GM18498 (cell line): Measurements from ENCODE around the gene KLHL35.

Experiments
- ATAC-seq: cut with Tn5 transposase; IDR thresholded peaks from one replicate; pipeline ENCODE4 v1.9.1; 2021; ENCODE audit warnings: mild to moderate bottlenecking, moderate library complexity; ENCODE audit not compliant: unreplicated experiment

KLHL35 gene

GRCh38 chr11:75470476-75471080 lies 37.6 kb upstream of the KLHL35 start:
- ATAC-seq: no peak

DNA sequence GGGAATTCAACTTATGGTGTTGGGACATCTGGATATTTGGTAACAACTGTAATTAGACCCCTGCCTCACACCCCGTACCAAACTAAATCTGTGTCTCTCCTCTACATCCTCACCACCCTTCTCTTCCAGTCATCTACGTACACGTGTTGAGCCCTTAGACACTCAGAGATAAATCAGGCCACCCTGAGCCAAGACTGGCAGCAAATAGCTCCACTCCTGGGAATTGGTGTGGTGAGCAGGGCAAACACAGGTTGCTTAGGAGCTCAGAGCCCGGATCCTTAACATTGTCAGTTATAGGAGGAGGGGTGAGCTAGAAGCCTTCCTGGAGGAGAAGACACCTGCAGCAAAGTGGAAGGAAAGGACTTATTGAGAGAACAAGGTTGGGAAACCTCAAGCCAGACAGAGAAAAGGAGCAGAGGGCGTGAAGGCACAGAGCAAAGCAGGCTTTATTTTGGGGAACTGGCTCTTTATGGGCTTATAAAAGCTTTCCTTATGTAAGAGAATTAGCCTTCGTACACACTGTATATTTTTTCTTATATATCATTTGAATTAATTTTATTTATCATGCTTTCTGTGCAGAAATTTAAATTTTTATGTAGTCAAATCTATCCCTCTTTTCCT lies 36.9 kb upstream of the KLHL35 start:
- no peak for ATAC-seq

- ATAC-seq: no peak
Observed at GRCh38 chr11:75468534-75469340, 35.7 kb upstream of the KLHL35 start.

DNA sequence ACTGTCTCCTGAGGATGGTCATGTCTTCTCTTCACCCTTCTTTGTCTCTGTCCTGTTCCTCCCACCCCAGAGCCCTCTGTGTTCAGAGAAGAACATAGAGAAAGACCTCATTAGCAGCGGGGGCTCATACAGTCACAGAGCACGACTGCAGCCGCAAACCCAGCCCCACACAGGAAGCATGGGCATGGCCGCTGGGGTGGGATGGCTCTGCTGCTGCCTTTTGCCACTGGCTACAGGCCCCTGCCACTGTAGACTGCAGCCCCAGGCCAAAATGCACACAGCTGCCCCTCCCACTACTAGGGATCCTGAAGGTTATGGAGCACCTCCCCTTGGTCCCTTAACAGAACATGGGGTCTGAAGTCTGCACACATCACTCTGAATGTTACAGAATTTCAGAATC lies 34.9 kb upstream of the KLHL35 start:
- ATAC-seq: no peak

DNA sequence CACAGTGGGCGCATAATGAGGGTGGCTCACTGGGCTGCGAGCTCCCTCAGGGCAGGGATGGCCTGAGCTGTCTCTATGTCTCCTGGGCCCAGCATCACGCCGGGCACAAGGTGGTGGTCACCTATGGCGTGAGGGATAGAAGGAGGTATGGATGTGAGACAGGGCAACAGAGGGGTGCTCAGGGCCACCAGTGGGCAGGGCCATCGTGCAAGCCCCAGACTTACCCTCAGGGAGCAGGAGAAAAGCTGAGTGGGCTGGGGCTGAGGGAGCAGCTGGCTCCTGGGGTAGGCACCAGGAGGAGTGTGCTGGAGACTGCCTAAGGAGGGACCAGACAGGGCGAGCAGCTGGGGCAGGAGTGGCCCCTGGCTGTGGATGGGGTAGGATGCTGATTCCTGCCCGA lies 34.3 kb upstream of the KLHL35 start:
- no peak for ATAC-seq

DNA sequence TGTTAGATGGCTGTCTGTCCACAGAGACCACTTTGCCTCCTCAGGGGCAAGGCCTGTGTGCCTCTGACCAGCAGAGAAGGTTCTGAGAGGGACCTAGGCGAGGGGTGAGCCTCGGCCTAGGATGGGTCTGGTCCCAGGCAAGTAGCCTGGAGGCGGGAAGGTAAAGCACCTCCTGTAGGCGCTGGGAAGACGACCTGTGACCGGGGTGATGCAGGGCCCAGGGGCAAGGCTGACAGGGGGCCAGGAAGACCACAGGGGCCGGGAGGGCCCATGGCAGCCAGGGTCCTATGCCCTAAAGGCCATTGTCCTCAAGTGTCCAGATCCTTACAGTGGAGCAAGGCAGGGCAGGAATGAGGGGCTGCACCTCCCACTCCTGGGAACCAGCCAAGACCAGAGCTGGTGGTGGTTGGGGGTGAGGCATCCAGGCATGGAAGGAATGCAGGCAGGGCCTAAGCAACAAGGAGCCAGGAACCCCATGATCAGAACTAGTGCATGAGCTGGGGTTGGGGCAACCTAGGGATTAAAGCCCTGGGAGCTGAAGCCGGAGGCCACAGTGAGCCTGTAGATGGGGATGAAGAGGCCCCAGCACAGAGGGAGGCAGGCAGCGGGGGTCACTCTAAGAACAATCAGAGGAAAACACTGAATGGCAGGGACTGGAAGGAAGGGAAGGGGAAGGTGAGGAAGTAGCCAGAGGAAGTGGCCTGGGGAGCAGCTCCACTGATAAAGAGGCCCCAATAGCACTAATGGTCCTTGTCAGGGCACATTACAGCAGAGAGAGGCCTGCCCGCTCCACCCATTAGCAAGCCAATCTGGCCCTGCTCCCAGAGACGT lies 32.9 kb upstream of the KLHL35 start:
- ATAC-seq: no peak

- no peak for ATAC-seq
Observed at GRCh38 chr11:75463106-75463774, 30.2 kb upstream of the KLHL35 start.

GRCh38 chr11:75462117-75462653 lies 29.2 kb upstream of the KLHL35 start:
- ATAC-seq: no peak

DNA sequence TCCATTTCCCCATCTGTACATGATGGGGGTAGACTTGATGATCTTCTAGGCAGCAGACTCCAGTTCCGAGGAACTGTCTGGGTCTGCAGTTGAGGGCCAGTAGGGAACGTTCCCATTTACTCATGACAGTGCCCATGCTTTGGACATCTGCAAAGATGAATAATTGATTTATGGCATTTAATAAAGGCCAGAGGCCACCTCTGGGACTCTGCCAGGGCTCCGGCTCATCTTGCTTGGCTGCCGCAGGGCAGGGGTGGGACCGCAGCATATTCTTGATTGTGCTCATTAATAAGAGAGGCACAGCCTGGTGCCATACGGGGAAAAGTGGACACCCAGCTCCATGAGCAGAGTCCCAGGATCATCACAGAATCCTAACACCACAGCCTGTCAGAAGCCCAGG lies 28.1 kb upstream of the KLHL35 start:
- no peak for ATAC-seq

DNA sequence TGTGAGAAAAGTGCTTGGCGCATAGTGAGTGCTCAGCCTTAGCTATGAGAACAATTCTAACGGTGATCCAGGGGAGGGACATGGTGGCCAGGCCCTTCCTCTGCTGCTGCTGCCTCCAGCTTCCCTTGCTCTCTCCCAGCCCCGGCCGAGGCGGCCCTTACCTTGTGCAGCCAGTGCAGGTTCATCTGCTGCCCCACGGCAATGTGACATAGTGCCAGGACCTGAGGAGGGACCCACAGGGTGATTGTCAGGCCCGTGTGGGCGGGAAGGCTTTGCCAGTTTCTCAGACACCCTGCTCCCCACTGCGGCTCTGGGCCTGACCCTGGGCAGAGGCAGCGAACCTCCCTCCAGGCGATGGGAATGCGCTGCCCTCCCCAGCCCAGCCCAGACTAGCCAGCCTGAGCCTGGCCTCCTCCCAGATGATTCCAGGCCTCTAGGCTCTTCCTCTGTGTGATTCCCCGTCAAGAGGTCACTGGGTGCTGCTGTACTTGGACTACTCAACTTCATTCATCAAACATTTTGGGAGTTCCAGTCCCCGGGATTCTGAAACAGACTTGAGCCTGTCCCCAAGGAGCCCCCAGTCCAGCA lies 23.7 kb upstream of the KLHL35 start:
- no peak for ATAC-seq

GRCh38 chr11:75454987-75455386 lies 22.0 kb upstream of the KLHL35 start:
- ATAC-seq: no peak

GRCh38 chr11:75453916-75454655 lies 21.1 kb upstream of the KLHL35 start:
- ATAC-seq: no peak

DNA sequence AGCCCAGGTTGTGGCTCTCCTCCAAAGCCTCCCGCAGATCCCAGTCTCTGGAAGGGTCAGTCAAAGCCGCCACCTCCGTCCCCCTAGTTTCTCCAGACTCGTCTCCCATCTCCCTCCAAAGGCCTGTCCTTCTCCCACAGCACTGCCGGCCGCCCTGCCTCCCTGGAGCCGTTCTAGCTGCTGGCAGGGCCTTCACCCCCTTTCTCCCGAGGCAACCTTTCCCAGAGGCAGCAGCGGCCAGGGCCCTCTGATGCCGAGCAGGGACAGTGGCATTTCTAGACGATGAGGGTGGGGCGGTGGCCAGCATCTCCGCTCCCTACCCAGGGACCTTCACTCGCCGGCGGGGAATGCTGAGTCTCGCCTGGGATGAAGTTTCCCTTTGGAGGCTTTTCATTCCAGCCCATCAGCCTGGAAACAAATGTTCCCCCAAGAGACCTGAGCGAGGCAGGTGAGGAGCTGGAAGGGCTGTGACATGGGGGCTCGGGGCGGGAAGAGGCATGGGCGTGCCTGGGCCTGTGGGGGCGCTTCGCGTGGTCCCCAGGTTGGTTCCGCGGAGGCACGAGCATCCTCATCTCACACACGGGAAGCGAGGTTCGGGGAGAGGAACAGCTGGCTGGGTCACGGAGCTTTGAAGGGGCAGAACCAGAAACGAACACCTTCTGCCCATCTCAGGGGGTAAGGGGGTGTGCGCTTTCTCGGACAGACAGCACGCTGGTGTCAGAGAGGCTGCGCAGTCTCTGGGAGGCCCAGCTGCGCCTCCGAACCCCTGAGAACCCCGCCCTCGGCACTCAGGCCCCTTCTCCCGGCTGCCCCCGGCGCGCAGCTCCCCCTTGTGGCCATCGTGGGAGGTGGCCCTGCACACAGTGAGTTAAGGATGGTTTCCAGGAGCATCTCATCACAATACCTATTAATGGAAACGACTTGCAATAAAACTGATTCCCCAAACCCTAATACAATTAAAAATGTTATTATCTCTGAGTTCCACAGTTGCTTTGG lies 18.1 kb upstream of the KLHL35 start:
- no peak for ATAC-seq

GRCh38 chr11:75450236-75450635 lies 17.2 kb upstream of the KLHL35 start:
- ATAC-seq: no peak

- ATAC-seq: no peak
Observed at GRCh38 chr11:75449776-75450175, 16.8 kb upstream of the KLHL35 start.

DNA sequence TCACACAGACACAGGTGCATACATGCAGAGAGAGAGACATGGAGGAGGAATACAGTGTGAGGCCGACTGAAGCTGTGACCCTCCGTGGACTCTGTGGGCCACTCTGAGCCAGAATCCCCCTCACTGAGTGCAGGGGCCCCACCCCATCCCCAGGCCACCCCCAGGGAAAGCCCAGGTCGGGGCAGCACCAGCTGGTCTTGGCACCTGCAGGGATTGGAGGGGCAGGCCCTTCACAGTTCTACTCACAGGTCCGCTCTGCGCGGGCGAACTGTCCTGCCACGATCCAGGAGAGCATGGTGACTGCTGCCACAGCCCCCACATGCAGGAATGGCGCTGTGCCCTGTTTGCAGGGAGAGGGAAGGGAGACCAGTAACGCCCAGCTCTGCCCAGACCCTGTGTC lies 16.3 kb upstream of the KLHL35 start:
- no peak for ATAC-seq

DNA sequence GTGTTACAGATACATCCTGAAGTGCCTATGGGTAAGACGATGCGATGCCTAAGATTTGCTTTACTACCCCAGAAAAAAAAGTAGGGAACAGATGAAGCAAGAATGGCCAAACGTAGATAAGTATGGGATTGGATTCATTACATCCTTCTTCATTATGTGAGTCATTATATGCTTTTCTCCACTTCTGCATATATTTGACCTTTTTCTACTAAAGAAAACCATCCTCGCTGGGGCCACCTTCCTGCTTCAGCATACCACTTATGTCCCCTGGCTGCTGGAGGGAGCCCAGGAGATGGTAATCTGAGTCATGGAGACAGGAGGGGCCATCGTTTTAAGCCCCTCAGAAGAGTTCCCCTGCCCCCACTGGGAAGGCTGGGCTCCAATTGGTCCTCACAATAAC lies 14.4 kb upstream of the KLHL35 start:
- ATAC-seq: no peak

DNA sequence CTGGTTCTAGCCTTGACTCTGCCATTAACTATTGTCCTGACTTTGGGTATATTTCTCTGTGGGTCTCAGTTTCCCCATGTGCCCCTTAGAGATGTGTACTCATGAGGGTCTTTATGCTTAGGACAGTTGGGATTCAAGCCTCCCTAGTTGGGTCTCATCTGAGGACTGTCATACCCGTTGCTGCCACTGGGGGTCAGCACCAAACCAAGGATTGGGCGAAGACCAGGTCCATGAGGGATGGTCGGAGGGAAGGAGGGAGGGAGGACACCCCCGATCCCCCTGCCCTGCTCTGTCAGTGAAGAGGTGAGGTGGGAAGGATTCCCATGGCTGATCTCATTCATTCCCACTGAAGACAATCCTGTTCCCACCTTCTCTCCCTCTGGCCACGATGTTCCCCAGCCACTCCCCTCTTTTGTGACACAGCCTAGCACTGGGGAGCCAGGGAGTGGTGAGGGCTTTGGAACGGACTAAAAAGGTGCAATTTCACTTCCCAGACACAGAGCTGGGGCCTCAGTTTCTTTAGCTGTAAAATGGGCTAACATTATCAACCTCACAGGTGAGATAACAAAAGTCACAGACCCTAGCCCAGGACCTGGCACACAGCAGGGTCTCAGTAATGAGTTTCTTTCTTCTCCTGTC lies 12.4 kb upstream of the KLHL35 start:
- ATAC-seq: no peak
